Posterior vena cava (tissue), 2 donors: ENCODE results near the gene NDUFS5. TPM values are rescaled to one million over a fixed set of nuclear protein-coding genes. Genes with fewer than 3 reads are reported as not detected.
A peak's percentile ranks its signal among the peaks of the same experiment; 100 is the strongest.
"Not testable (repeated sequence)": the region's sequence is repeated elsewhere in the genome, so short reads cannot be mapped to it uniquely, and the experiment has no call there.

ENCODE experiments used
- DNase-seq: peaks from one replicate; pipeline ENCODE4 v3.0.0-alpha.2; 2020; ENCODE audit warnings: low spot score
- intact Hi-C, 2 donors: fragments of 100-400 bp; cut with DNase I; formaldehyde crosslinking; loops; one replicate each; pipeline versions ENCODE4 v1.14.1 to v1.14.2; 2022 to 2023
- total RNA-seq, 2 donors: library from RNA; stranded (reverse); fragmentation: NEBNext Ultra II Directional; extraction: Animal tissue kit (Norgen Biotek cat#: 25700); gene quantifications; one replicate each; pipeline ENCODE4 v1.2.1, GENCODE V29; 2021
- donor health status: DM: yes; HTN: yes; CAD: no.
- donor health status: DM: yes; HTN: yes; CAD: no.

NDUFS5 gene
- total RNA-seq, 2 donors from 2014 or later, result 203 to 208 TPM

DNA sequence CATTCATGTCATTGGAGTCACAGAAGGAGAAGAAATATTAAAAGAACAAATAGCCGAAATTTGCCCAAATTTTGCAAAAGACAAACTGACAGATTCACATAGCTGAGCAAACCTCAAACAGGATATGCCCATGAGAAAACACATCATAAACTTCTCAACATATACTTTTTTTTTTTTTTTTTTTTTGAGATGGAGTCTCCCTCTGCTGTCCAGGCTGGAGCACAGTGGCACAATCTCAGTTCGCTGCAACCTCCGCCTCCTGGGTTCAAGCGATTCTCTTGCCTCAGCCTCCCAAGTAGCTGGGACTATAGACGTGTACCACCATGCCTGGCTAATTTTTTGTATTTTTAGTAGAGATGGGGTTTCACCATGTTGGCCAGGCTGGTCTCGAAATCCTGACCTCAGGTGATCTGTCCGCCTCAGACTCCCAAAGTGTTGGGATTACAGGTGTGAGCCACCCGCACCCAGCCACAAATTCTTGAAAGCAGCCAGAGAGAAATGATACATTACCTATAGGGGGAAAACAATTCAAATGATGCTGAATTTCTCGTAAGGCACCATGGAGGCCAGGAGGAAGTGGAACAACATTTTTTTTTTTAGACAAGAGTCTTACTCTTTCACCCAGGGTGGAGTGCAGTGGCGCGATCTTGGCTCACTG, 25.2 kb downstream of the NDUFS5 start:
- DNase-seq, intact Hi-C loops: not testable (repeated sequence)

GRCh38 chr1:39051956-39052355, 25.8 kb downstream of the NDUFS5 start:
- intact Hi-C loops, result loop anchor here in 1 of 2 donors (2.0 kb wide), 1 partner anchor 17 kb away; no protein-coding TSS in a partner anchor
- no peak for DNase-seq

DNA sequence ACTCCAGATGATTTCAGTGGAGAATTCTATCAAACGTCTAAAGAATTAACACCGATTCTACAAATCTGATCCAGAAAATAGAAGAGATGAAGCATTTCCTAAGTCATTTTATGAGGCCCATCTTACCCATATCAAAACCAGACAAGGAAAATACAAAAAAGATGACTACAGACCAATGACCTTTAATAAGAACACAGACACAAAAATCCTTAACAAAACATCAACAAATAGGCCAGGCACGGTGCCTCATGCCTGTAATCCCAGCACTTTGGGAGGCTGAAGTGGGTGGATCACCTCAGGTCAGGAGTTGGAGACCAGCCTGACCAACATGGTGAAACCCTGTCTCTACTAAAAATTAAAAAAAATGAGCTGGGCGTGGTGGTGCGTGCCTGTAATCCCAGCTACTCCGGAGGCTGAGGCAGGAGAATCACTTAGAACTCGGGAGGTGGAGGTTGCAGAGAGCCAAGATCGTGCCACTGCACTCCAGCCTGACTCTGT, 29.1 kb downstream of the NDUFS5 start:
- DNase-seq, result peak; percentile 79
- intact Hi-C loops, result not testable (repeated sequence)

- intact Hi-C loops, result not testable (repeated sequence)
- DNase-seq, result peak; percentile 35
Measured at GRCh38 chr1:39061516-39061915, 35.4 kb downstream of the NDUFS5 start.

DNA sequence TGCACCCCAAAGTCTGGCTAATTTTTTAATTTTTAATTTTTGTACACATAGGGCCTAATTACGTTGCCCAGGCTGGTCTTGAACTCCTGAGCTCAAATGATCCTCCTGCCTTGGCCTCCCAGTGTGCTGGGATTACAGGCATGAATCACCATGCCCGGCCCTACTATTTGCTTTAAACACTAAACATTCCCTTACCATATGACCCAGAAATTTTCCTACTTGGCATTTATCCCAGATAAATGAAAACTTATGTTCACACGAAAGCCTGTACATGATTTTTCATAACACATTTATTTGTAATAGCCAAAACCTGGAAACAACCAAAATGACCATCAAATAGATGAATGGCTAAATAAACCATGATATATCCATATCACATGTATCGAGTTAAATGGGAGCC, 35.8 kb downstream of the NDUFS5 start:
- intact Hi-C loops, result no loop called here
- DNase-seq, result no peak

DNA sequence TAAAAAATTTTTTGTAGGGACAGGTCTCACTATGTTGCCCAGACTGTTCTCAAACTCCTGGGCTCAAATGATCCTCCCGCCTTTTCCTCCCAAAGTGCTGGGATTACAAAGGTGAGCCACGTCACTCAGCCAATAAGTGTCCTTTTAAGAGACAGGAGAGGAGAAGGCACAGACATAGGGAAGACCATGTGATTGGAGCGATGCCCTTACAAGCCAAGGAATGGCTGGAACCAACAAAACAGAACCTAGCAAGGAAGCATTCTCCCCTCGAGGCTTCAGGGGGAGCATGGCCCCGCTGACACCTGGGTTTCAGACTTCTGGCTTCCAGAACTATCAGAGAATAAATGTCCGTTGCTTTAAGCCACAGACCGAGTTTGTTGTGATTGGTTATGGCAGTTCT, 37.0 kb downstream of the NDUFS5 start:
- peak; percentile 37 for DNase-seq
- intact Hi-C loops, result no loop called here

DNA sequence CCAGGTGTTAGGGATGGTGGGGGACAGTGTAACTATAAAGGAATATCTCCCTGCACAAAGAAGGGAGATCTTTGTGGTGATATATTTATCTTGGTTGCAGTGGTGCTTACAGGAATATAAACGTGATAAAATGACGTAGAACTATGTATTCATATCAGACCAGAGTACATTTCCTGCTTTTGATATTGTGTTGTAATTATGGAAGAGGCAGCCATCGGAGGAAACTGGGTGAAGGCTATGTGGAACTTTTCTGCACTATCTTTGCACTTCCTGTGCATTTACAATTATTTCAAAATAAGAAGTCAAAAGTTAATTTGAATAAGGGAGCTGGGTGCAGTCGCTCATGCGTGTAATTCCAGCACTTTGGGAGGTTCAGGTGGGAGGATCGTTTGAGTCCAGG, 37.6 kb downstream of the NDUFS5 start:
- intact Hi-C loops, result no loop called here
- DNase-seq, result peak; percentile 6

GRCh38 chr1:39065542-39065941, 39.4 kb downstream of the NDUFS5 start:
- DNase-seq, result no peak
- intact Hi-C loops, result no loop called here

DNA sequence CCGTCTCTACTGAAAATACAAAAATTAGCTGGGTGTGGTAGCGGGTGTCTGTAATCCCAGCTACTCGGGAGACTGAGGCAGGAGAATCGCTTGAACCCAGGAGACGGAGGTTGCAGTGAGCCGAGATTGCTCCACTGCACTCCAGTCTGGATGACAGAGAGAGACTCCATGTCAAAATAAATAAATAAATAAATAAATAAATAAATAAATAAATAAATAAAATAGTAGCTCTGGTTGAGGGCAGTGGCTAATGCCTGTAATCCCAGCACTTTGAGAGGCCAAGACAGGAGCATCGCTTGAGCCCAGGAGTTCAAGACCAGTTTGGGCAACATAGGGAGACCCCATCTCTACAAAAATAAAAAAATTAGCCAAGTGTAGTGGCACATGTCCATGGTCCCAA, 42.1 kb downstream of the NDUFS5 start:
- DNase-seq, result peak; percentile 16
- intact Hi-C loops, result loop anchor here in 1 of 2 donors (2.0 kb wide), 1 partner anchor 15 kb away; no protein-coding TSS in a partner anchor

GRCh38 chr1:39071557-39071956, 45.4 kb downstream of the NDUFS5 start:
- DNase-seq, intact Hi-C loops: not testable (repeated sequence)

GRCh38 chr1:39076127-39076798, 50.1 kb downstream of the NDUFS5 start:
- intact Hi-C loops, result no loop called here
- peak; percentile 94 for DNase-seq

DNA sequence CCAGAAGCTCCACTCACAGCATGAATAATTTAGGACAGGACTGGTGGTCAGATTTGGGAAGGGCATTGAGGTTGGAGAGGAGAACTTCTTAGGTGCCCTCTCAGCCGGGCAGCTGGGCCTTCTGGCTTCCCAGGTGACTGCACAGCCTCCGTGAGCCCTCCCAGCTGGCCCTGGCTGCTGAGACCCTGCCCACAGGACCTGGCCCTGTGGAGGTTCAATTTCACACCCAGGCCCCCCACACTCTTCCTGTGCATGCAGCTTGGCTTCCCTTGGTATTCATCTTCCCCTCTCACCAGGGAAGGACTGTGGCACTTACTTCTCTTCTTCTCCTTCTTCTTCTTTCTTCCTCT, 50.6 kb downstream of the NDUFS5 start:
- no peak for DNase-seq
- intact Hi-C loops, result no loop called here

DNA sequence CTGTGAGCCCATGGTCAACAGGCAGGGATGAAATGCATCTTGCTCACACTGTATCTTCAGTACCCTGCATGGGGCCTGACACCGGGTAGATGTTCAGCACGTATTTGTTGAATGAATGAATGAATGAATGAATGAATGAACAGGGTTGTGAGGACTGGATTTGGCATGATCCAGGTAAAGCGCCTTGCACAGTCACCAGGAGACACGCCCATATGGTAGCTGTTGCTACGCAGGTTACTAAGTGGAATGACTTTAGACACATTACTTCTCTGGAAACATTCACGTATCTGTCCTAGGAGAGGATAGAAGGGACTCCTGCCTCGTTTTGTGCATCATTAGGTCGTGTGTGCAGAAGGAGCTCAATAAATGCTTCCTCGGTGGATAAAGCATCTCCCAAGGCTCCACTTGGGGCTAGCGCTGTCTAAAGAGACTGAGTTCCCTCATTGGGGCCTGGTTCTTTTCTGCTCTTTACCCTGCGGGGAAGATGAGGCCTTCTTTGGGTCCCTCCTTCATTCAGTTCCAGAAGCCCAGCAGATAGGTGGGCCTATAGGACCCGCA, 54.2 kb downstream of the NDUFS5 start:
- intact Hi-C loops, result no loop called here
- peak; percentile 12 for DNase-seq

DNA sequence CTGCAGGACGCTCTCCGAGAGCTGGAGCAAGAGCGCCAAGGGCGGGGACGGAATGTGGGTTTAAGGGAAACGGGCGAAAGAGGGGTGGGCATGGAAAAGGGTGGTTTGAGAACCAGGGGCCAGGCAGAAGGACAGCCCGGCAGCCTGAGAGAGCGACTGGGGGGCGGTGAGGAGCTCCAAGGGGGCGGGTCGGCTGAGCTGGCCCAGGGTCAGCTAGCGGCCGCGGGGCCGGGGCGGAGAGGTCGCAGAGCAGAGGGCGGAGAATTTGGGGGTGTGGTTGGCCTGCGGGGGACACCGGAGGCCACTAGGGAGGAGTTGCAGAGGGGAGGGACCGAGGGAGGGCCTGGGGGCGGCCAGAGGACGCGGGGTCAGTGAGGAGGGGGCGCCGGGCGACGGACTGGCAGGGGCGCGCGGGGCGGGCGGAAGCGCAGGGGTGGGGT, 54.7 kb downstream of the NDUFS5 start:
- peak; percentile 87 for DNase-seq
- intact Hi-C loops, result no loop called here

- intact Hi-C loops, result no loop called here
- peak; percentile 85 for DNase-seq
Measured at GRCh38 chr1:39081271-39082009, 55.3 kb downstream of the NDUFS5 start.

- DNase-seq, result peak; percentile 76
- intact Hi-C loops, result no loop called here
Measured at GRCh38 chr1:39082010-39082799, 56.1 kb downstream of the NDUFS5 start.

DNA sequence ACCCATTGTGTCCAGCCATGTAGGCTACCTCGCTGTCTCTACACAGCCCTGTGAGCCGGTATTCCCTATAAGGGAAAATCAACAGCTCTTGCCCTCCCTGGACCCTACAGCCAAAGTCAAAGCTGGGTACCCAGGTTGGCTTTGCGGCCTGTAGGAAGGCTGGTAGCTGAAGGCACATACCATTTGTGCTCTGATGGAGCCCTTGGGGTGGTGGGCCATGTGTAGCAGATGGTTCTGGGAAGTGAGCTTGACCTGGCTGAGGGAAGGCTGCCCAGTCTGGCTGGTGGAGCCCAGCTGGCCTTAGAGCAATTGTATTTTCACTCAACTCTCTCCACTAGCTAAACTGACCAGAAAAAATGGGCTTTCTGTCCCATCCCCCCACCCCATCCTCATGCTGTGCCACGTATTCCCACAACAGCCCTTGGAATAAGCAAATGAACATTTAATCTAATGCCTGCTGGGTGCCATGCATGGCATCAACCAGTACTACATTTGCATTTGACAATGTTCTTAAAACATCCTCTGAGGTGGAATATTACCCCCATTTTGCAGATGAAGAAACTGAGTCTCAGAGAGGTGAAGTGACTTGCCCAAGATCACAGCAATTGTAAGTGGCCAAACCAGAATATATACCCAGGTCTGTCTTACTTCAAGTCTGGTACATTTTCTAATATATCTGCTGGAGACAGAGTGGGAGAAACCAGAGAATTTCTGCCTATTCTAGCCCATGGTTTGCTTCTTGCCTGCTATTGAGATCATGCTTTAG, 56.8 kb downstream of the NDUFS5 start:
- intact Hi-C loops, result no loop called here
- DNase-seq, result peak; percentile 57

GRCh38 chr1:39084191-39084590, 58.0 kb downstream of the NDUFS5 start:
- intact Hi-C loops, result no loop called here
- DNase-seq, result peak; percentile 53
